Measurements from ENCODE around the gene TMEM131.

TMEM131 gene

GRCh38 chr2:97932975-97933662 lies 62.6 kb downstream of the TMEM131 start:
- in situ Hi-C loops (cut with MboI; ENCODE audit: low pct_unique_long_range_greater_than_20kb, low sequenced_read_pairs, unreplicated experiment) = no loop called here
- no peak for DNase-seq (ENCODE audit: low spot score)
- no peak for TF ChIP-seq CTCF (IDR thresholded peaks at IDR 0.05; ENCODE audit: extremely low read depth, insufficient read depth, missing control alignments)

GRCh38 chr2:97931858-97932225 lies 63.9 kb downstream of the TMEM131 start:
- TF ChIP-seq CTCF (IDR thresholded peaks at IDR 0.05; ENCODE audit: extremely low read depth, insufficient read depth, missing control alignments) = no peak
- DNase-seq (ENCODE audit: low spot score) = no peak
- in situ Hi-C loops (cut with MboI; ENCODE audit: low pct_unique_long_range_greater_than_20kb, low sequenced_read_pairs, unreplicated experiment) = no loop called here

DNA sequence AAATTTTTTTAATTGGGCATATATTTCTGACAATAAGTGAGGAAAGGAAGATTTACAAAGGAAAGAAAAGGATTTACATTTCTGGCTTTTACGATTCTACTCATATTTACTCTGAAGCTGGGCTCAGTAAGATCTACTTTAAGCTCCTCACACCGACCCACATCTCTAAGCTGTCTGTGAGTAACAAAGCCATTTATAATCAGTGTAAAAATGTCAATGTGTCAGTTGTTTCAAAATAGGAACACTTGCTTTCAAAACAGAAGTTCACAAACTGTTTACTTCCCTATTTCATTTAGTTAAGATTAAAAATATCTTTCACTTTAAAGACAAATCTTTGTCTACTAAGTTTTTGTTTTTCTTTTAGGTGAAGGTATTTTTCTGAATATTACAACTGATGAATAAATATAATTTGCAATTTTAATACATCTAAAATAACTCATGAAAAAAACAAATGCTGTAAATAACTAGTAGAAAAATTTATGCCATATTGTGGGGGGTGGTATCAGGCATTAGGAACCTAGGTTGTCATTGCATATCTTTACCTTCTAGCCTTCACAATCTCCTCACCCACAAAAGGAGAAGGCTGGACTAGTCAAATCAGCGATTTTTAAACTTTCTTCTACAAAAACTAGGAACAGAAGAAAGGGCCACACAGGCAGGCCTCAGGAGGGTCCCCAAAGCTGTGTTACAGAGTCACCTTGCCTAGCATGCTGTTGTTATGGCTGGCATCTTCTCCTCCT lies 64.5 kb downstream of the TMEM131 start:
- in situ Hi-C loops (cut with MboI; ENCODE audit: low pct_unique_long_range_greater_than_20kb, low sequenced_read_pairs, unreplicated experiment) = no loop called here
- no peak for TF ChIP-seq CTCF (IDR thresholded peaks at IDR 0.05; ENCODE audit: extremely low read depth, insufficient read depth, missing control alignments)
- no peak for DNase-seq (ENCODE audit: low spot score)

DNA sequence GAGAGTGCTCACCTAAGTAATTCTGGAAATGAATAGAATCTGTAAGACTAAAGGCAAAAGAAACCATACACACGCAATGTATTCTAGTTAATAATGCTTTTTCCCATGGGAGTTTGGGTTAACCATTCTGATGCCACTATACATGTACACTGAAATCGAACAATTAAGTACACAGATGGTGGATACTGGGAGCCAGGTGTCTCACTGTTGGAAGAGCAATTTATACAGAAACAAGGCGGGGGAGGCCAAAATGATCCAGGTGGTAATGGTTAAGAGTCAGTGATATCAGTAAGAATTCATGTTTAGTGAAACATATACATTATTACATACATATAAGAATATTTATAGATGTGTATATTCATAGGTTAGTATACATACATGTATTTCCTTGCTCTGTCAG lies 67.2 kb downstream of the TMEM131 start:
- DNase-seq (ENCODE audit: low spot score) = no peak
- in situ Hi-C loops (cut with MboI; ENCODE audit: low pct_unique_long_range_greater_than_20kb, low sequenced_read_pairs, unreplicated experiment) = no loop called here
- no peak for TF ChIP-seq CTCF (IDR thresholded peaks at IDR 0.05; ENCODE audit: extremely low read depth, insufficient read depth, missing control alignments)

GRCh38 chr2:97926946-97927345 lies 68.8 kb downstream of the TMEM131 start:
- TF ChIP-seq CTCF (IDR thresholded peaks at IDR 0.05; ENCODE audit: extremely low read depth, insufficient read depth, missing control alignments) = no peak
- no peak for DNase-seq (ENCODE audit: low spot score)
- in situ Hi-C loops (cut with MboI; ENCODE audit: low pct_unique_long_range_greater_than_20kb, low sequenced_read_pairs, unreplicated experiment) = no loop called here

GRCh38 chr2:97924194-97924593 lies 71.6 kb downstream of the TMEM131 start:
- TF ChIP-seq CTCF (IDR thresholded peaks at IDR 0.05; ENCODE audit: extremely low read depth, insufficient read depth, missing control alignments) = no peak
- DNase-seq (ENCODE audit: low spot score) = no peak
- in situ Hi-C loops (cut with MboI; ENCODE audit: low pct_unique_long_range_greater_than_20kb, low sequenced_read_pairs, unreplicated experiment) = no loop called here

Data from GM13977 (cell line).